ENCODE measurements around the gene NUDCD3.

The NUDCD3 gene

DNA sequence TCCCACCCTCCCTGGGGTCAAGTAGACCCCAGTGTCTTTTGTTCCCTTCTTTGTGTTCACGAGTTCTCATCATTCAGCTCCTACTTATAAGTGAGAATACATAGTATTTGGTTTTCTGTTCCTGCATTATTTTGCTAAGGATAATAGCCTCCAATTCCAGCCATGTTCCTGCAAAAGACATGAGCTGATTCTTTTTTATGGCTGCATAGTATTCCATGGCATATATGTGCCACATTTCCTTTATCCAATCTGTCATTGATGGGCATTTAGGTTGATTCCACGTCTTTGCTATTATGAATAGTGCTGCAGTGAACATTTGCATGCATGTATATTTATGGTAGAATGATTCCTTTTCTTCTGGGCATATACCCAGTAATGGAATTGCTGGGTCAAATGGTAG, 136.8 kb downstream of the NUDCD3 start:
- DNase-seq (ENCODE audit: low spot score) = no peak

DNA sequence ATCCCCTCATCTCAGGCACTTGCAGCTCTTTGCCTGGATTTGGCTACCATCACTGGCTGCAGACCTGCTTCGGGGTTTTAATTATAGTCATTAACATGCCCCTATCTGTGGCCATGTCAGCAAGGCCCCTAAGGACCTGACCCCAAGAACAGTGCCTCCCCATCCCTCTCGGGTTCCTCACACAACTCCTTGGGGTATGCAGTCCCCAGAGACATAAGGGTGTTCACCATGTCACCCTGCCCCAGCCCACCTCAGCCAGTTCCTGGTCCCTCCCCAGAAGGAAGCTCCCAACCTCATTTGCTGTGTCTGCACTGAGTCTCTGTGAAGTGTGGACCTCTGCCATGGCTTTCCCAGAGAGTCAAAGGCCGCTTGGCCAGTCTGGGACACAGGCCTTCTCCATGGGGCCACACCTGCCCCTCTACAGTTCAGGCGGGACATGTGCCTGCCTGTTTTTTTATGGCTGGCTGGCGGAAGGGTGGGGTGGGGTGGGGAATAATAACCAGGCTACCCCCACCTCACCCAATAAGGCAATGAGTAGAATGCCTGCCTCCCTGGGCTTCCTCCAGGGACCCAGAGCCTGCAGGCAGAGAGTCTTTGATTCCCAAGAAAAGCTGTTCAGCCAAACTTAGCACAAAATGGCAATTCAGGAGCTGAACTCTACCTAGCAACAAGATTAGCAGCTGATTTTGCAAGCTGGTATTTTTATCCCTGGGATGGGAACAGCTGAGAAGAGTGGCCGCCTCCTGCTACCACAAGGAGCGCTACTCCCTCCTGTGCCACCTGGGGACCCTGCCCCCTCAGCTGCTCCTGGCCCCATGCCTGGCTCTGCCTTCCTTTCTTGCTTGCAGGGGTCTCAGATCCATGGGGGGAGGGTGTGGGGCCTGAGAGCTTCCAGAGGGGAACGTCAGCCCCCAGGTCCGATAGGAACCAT, 141.3 kb downstream of the NUDCD3 start:
- DNase-seq (ENCODE audit: low spot score) = no peak

DNA sequence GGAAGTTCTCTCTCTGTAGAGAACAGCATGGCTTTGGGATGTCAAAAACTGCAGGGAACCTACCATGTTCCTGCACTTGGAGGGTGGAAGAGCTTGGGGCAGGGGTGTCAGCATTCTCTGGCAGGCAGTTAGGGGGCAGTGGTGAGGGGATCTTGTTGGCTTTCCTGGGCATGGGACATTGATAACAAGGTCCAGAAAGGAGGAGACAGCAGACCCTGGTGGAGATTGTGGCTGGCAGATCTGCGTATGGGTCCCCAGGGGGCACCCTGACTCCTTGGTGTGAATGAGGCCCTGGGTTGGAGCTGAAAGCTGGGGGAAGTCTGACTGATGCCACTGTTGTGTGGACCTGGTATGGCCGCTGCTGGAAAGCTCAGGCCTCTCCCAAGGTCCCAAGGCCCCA, 142.2 kb downstream of the NUDCD3 start:
- DNase-seq (ENCODE audit: low spot score) = no peak

DNA sequence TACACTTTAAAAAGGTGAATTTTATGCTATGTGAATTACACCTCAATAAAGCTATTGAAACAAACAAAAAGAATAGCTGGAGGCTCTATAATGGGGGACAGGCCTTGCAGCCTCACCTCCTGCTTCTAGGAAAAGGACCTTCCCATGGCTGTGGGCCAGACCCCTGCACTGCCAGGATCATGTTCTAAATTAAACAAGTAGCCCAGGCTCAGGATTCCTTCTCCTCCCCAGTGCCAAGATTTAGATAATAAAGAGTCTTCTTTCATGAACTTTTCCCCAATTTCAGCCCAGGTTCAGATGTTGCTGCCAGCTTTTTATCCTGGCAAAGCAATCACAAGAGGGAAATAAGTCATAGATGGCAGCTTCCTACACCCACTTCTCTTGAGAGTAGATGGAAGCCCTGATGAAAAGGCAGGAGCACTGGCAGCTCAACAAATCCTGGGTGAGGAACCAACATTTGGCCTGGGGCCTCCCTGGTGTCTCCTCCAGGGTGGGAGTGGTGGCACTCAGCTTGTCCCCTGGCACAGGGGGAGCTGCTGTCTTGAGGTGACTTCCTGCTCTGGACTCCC, 142.8 kb downstream of the NUDCD3 start:
- no peak for DNase-seq (ENCODE audit: low spot score)

DNA sequence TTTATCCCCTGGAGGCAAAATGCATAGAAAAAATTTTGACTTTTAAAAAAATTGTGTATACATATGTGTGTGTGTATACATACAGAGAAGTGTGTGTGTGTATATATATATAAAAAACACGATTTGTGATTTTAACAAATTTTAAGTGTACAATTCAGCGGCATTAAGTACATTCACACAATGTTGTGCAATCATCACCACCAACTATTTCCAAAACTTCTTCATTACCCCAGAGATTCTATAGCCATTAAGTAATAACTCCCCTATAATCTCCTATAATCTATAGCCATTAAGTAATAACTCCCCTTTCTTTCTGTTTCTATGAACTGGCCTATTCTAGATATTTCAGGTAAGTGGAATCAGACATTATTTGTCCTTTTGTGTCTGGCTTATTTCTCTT, 144.4 kb downstream of the NUDCD3 start:
- no peak for DNase-seq (ENCODE audit: low spot score)

DNA sequence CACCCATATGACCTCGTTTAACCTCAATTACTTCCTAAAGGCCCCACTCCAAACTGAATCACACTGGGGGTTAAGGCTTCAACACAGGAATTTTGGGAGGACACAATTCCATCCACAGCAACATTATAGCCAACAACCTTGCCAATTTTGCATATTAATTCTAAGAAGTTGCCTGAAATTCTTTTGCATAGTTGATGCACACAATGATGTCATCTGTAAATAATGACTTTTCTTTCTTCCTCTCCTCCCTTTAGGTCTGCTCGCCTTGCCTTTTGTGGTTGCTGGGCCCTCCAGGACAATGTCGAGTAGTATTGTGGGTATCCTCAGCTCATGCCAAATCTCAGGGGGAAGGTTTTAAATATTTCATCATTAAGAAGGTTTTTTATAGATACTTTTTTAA, 149.1 kb downstream of the NUDCD3 start:
- no peak for DNase-seq (ENCODE audit: low spot score)

DNA sequence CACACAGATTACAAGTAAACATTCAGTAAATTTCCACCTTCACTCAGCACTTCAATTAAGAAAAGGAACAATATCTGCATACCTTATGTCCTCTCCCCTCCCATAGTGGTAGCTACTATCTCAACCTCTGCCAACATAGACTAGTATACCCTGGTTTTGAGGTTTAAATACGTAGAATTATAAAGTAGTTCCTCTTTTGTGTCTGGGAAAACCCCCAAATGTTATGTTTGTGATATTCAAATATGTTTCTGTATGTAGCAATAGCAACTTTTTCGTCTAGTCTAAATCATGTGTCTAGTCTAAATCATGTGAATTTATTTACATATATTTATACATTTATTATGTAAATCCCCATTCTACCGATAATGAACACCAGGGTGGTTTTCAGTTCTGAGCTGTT, 151.9 kb downstream of the NUDCD3 start:
- DNase-seq (ENCODE audit: low spot score) = no peak

DNA sequence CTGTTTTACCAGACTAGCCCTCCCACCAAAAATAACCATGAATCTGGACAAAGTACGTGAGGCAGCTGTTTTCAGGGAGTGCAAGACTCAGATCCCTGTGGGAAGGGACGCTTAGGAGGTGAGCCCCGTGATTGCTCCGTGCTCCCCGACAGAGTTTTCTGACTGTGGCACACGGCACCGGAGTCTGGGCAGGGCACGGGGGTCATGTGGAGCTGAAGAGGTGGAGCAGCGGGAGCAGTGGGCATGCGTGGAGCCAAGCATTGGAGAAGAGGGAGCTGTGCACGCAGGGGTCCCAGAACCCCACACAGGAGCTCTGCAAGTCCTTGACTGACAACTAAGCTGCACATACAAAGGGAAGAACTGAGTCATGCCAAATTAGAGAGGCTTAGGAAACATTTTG, 154.0 kb downstream of the NUDCD3 start:
- no peak for DNase-seq (ENCODE audit: low spot score)

DNA sequence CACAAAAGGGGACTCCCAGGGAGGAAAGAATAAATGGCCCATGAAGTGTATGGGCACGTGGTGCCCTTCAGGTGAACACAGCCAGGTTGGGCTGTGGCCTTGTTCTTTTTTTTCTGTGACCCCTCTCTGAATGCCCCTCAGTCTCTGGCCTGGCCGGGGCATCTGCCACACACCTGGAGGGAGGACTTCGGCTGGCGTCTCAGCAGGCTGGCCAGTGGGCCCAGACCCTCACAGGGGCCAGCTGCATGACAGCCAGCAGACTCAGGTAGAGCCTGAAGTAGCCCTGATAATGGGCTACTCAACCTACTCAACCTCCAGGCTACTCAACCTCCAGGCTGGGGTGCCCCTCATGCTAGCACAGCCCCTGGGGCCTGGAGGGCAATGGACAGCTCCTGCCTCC, 155.3 kb downstream of the NUDCD3 start:
- DNase-seq (ENCODE audit: low spot score) = no peak

DNA sequence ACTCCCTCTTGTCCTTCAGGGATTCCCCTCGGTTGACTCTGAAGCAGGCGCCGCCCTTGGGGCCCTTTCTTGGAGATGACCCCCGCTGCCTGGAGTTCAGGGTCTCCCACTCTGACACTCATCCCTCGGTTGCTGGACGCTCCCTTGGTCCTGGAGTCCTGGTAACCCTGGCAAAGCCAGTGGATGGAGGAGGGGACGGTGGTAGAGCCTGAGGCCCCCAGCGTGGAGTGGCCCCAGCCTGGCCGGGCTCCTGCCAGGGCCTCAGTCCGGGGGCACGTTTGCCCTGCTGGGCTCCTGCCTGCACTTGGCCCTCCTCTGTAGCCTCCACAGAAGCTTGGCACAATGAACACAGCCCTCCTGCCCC, 155.7 kb downstream of the NUDCD3 start:
- DNase-seq (ENCODE audit: low spot score) = no peak

DNA sequence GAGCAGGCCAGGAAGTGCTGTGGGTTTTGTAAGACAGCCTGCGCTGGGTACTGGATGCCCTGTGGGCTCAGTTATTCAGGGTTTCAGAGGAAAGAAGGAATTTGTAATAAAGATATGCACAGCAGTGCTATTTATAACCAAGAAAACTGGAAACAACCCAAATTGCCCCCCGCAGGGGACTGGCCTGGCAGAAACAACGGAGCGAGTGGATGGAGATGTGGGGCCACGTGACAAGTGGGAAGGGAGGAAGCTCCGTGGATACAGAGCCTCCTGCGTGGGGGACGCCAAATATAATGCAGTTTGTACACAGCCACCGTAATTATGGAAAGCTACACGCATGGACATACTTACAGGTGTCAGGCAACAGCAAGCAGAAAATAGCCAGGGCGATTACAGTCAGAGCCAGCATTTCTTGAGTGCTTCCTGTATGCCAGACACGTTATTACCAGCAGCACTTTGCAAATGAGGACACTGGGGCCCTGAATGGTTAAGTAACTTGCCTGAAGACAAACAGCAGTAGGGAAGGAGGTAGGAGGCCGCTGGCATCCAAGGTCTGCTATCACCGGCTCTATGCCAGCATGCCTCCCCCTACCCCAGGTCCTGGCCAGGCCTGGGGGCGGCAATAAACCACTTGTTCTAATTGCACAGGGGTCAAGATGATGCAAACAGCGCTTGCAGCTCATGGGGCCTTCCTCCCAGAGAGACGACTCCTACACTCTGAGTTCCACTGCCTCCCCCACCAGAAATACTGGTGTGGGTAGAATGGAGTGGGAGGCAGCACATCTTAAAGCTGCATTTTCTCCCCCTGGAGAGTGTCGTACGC, 156.3 kb downstream of the NUDCD3 start:
- no peak for DNase-seq (ENCODE audit: low spot score)

DNA sequence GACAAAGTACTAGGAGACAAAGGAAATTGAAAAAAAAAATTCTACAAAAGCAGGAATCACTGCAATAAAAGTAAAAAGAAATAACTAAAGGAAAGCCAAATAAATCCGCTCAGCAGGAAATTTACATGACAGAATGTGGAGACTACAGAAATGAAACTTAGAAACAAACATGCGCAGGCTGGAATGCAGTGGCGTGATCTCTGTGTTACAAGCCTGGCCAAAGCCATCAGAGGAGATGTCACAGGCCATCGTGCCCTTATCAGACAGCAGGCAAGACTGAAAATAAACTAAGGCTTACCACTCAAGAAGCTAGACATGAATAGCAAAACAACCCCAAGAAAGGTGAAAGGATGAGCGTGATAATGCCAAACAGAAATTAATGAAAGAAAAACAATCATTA, 158.8 kb downstream of the NUDCD3 start:
- no peak for DNase-seq (ENCODE audit: low spot score)

DNA sequence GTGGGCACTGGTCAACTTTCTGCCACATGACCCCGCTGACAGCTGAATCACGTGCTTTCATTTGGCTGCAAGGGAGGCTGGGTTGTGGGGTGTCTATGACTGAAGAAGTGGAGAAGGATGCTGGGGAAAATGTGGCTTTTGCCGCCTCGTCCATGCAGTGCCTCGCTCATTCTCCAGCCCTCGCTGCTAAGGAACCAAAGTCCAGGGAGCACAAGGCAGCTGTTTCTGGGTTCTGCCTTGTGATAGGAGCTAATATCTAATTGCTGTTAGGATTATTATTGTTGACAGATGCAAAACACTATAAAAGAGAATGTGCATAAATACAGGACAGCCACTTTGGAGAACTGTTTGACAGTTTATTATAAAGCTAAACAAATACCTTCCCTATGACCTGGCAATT, 160.1 kb downstream of the NUDCD3 start:
- DNase-seq (ENCODE audit: low spot score) = no peak

DNA sequence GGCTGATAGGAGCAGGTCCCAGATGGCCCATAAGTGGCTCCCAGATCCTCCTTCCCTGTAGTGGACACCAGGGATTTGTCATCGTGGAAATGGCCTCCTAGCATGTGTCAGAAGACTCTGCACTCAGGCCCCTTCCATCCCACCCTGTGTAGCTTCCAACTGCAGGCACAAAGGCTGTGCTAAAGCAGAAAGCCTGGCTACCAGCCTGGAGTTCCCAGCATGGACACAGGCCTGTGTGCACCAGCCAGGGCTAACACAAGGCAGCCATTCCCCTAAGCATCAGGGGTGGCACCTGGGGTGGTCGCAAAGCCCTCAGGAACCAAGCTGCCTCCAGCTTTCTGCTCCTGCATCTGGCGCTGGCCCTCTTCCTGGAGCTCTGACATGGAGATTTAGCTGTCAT, 160.6 kb downstream of the NUDCD3 start:
- DNase-seq (ENCODE audit: low spot score) = no peak

Data from COLO829 (cell line).